Muscle layer of colon (tissue), 2 donors: ENCODE data around the gene KLHDC7A.

Experiments
- H3K27ac ChIP-seq: one replicate; pipeline ENCODE4 v1.7.0; 2013; ENCODE audit warnings: low read depth, mild to moderate bottlenecking, low read length, moderate library complexity
- H3K27me3 ChIP-seq, 2 donors: one replicate each; pipeline ENCODE4 v1.7.0; 2013; ENCODE audit warnings: low read length in 2 of 2, mild to moderate bottlenecking in 2 of 2; ENCODE audit not compliant: insufficient read depth in 2 of 2, control insufficient read depth in 1 of 2
- H3K36me3 ChIP-seq: one replicate; pipeline ENCODE4 v1.7.0; 2013; ENCODE audit warnings: mild to moderate bottlenecking, low read length; ENCODE audit not compliant: insufficient read depth
- H3K4me1 ChIP-seq: one replicate; pipeline ENCODE4 v1.7.0; 2013; ENCODE audit warnings: mild to moderate bottlenecking, low read length; ENCODE audit not compliant: insufficient read depth
- H3K4me3 ChIP-seq, 2 donors: one replicate each; pipeline ENCODE4 v1.7.0; 2013; ENCODE audit warnings: low read length in 2 of 2, low read depth in 1 of 2, mild to moderate bottlenecking in 1 of 2, moderate library complexity in 1 of 2
- H3K9ac ChIP-seq: one replicate; pipeline ENCODE4 v1.7.0; 2013; ENCODE audit warnings: low read length
- H3K9me3 ChIP-seq: one replicate; pipeline ENCODE4 v1.7.0; 2013; ENCODE audit warnings: mild to moderate bottlenecking, low read length
- donor health status: abdominal sarcoma.
- donor health status: Adenocarcinoma of cecum.

KLHDC7A gene

GRCh38 chr1:18533259-18533658 lies 52.5 kb downstream of the KLHDC7A start:
- Histone ChIP-seq H3K4me3 (no peak overlapping the region), H3K27me3 (peaks cover 0 to 8% of the 10 kb centered on the region in 2 donors), H3K36me3 (no peaks in the 10 kb centered on the region), H3K27ac (no peak overlapping the region), H3K4me1 (no peaks in the 10 kb centered on the region), H3K9me3 (no peaks in the 10 kb centered on the region), H3K9ac (no peak overlapping the region)

DNA sequence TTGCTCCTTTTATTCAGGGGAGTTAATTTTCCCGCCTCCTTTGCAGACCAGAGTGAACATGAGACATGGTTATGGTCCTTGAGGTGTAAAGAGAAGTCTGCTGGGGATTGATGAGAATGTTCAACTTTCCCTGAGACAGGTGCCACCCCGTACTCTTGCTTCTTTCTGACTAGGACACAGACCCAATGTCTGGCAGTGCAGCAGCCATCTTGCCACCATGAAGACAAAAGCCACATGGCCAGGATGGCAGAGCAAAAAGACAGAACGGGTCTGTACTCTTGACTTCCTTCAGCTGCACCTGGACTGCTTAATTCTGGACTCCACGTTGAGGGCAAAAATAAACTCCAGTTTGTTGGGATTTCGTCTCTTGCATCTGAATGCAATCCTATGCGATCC lies 54.1 kb downstream of the KLHDC7A start:
- peaks cover 0 to 8% of the 10 kb centered on the region in 2 donors for H3K27me3 ChIP-seq
- no peak overlapping the region for H3K9ac ChIP-seq
- no peaks in the 10 kb centered on the region for H3K36me3 ChIP-seq
- H3K9me3 ChIP-seq = no peaks in the 10 kb centered on the region
- H3K4me3 ChIP-seq = no peak overlapping the region
- no peak overlapping the region for H3K27ac ChIP-seq
- no peaks in the 10 kb centered on the region for H3K4me1 ChIP-seq
